PFSK-1 (cell line): ENCODE measurements around the gene HPSE.

Experiments used
- POLR2AphosphoS5 ChIP-seq: IDR thresholded peaks from 2 replicates; pipeline ENCODE4 v1.6.1; 2012; ENCODE audit warnings: low read depth, mild to moderate bottlenecking, control low read depth, low read length, moderate library complexity
- REST ChIP-seq, 2 experiments: IDR thresholded peaks; 2 replicates each; pipeline versions ENCODE4 v1.6.1 to v1.8.0; 2011 to 2012; ENCODE audit warnings: low read depth in 2 of 2, low read length in 2 of 2, control low read depth in 1 of 2, inconsistent platforms in 1 of 2, mild to moderate bottlenecking in 1 of 2, moderate library complexity in 1 of 2; ENCODE audit not compliant: insufficient read depth in 1 of 2
- SIN3A ChIP-seq: IDR thresholded peaks from 2 replicates; pipeline ENCODE4 v1.6.1; 2012; ENCODE audit warnings: mild to moderate bottlenecking, low read length, moderate library complexity, borderline replicate concordance; ENCODE audit not compliant: insufficient read depth

DNA sequence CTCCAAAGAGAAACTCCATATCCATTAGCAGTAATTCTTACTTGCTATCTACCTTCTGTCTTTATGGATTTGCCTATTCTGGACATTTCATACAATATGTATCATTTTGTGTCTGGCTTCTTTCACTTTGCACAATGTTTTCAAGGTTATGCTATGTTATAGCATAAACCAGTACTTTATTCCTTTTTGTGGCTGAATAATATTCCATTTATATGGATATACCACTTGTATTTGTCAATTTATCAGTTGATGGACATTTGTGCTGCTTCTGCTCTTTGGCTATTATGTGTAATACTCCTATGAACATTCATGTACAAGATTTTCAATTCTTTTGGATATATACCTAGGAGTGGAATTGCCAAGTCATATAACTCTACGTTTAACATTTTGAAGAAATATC lies 18.9 kb upstream of the HPSE start:
- TF ChIP-seq POLR2AphosphoS5 (no peak), REST (IDR thresholded peaks at IDR 0.05; ENCODE audit: insufficient read depth in 1 of 2, low read depth in 2 of 2, low read length in 2 of 2) (no peak), SIN3A (no peak)
